Stimulated activated CD8-positive, alpha-beta memory T cell treated with anti-CD3 and anti-CD28 coated beads, Interleukin-2, amount 100 ng/mL, for 48 hours (primary cell): ENCODE data around the gene HIVEP1.
"Not testable (repeated sequence)": the region's sequence is repeated elsewhere in the genome, so short reads cannot be mapped to it uniquely, and the experiment has no call there.

Experiments
- DNase-seq, 2 donors: peaks; one replicate each; pipeline ENCODE4 v3.0.0-alpha.2; 2020; ENCODE audit warnings: low read depth in 2 of 2

Gene HIVEP1

DNA sequence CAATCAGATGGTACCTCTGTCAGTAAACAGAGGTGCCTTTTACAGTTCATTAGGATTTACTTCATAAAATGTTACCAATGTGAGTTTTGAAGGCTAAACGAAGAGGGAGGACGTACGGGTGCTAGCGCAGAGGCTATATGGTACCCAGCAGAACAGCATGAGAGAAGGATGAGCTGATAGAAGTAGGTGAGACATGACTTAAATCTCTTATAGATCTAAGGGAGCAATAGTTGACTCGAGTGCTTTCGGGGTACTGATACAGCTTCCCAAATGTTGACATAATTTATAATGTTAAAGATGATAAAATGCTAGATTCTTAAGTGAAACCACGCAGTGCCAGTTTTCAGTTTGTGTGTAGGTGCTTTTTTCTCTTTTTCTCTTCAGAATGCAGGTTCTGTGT lies 72.6 kb downstream of the HIVEP1 start:
- no peak for DNase-seq

DNA sequence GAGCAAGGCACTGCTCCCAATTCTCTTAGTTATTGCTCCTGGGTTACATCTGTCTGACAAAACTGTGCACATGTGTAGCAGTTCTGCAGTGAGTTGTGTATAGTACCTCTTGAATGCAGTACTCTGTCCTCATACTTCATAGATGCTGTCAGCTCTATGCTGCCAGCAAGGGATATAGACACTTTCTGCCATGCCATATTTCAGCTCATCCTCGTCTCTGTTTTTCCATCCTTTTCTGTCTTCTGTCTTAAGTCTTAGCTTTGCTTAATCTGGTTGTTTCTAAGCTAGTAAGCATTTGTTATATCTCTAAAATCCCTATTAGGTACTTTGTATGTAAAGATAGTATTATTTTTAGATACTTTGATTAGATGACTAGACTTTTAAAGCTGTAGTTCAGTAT lies 76.4 kb downstream of the HIVEP1 start:
- DNase-seq: no peak

DNA sequence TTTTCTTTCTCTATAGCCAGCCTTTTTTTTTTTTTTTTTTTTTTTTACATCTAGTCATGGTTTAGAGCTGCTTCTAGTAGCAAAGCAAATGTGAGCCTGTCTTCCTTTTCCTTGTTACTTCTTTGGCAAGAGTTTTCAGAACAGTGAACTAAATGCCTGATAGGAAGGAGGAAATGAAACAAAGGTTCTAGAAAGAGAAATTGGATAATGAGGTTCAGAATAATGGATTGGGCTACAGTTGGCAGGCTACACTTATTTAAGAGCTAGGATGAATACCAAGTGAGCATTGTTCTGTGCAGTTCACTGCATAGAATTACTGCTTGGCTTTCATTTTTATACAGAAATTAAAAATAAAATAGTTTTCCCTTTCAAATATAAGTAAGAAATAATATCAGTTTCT lies 78.6 kb downstream of the HIVEP1 start:
- DNase-seq: no peak

DNA sequence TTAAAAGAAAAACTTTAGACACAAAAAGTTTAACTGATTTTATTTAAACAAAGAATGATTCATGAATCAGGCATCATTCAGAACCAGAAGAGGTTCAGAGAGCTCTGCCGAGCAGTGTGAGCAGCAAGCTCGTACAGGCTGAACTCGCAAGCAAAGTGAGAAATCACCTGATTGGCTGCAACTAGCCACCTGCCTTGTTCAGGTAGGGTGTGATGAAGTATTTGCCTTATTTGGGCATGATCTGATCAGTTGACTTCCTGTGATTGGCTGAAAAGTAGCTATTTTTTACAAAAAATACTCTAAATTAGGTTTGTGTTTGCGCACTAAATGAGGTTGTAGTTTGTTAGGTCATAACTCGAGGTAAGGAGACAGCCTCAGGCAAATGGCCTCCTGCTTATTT lies 80.7 kb downstream of the HIVEP1 start:
- DNase-seq: no peak

DNA sequence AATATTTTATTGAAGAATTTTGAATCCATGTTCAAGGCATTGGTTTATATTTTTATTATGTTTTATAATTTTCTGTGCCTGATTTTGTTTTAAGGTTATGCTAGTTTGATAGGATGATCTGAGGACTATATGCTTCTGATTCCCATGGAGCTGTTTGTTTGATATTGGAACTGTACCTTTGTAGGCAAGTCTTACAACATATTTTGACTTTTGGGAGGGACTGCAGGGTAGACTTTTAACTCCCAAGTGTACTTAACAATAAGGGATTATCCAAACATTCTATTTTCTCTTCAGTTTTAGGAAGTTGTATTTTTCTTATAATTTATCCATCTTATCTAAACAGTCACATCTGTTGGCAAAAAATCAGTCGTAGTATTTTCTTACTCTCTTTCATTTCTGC lies 82.6 kb downstream of the HIVEP1 start:
- DNase-seq: no peak

DNA sequence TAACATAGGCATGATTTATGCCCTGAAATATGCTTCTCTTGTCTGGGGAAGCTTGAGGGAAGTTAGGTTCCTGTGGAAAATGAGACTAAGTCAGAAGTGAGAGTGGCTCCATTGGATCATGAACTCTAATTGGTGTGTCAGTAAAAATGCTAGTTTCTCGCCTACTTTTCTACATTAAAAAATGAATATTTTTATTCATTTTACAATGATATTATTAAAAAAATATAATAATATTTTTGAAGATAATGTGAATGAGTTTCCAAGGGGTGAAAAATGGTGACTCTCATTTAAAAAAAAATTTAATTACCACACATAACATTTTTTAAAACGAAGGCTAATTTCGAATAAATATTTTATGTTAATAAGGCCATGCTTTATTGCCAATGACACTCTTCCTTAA lies 84.2 kb downstream of the HIVEP1 start:
- no peak for DNase-seq

DNA sequence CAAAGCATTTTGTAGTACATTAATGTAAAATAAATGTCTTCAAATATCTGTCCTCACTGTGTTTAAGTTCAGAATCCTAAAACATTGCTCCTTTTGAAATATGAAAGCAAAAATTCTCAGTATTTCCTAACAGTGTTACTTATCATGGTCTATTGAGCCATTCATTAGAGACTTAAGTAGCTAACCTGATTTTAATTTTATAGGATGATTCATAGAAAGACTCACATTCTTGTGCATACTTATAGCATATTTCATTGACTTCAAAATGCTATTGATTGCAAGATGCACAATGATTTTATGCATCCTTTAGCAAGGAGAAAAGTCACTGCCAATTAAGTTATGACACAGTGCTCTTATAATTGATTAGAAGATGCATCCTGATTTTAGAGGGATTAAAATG lies 85.7 kb downstream of the HIVEP1 start:
- no peak for DNase-seq

DNA sequence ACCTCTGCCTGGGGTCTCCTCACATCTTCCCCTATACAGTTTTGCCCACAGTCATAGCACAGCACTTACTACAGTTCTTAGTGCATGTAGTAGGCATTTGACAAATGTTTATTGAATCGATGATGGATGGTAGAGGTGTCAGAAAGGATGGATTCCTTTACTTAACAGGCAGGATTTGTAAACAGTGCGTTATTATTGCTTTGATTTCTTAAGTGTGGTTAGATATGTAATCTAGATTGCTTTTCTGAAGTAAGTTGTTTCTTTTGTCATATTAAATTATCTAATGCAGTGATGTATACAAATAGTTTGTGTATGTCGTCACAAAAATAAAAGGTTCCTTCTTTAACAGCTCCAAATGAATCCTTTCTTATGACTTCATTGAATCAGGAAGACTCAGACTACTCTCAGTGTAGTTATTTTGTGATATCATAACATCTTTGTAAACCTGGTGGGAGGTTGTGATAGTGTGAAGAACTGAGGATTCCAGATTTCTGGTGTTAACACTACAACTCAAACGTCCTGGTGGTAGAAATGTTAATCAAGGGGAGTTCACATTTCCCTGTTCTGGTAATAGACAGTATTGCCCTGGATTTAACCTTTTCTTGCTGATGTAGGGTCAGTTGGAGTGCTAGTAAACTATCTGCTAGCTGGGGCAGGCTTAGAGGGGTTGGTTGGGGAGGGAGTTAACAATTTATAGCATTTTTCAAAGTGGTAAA lies 87.7 kb downstream of the HIVEP1 start:
- DNase-seq: no peak

DNA sequence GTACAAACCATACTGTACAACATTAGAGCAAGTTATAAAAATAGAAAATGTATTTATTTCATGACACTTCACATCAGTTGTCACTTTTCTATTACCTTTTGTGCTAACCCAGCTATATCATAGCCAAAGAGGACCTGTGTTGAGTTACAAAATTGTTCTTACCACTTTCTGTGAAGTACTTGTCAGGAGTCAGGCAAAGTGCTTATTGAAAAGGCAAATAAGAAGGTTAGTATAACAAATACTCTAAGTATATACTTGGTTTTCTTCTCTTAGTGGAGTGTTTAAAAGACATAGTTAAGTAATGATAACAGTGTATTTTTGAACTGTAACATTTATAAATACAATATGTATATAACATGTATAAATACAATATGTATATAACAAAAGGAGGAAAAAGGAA lies 88.9 kb downstream of the HIVEP1 start:
- no peak for DNase-seq

DNA sequence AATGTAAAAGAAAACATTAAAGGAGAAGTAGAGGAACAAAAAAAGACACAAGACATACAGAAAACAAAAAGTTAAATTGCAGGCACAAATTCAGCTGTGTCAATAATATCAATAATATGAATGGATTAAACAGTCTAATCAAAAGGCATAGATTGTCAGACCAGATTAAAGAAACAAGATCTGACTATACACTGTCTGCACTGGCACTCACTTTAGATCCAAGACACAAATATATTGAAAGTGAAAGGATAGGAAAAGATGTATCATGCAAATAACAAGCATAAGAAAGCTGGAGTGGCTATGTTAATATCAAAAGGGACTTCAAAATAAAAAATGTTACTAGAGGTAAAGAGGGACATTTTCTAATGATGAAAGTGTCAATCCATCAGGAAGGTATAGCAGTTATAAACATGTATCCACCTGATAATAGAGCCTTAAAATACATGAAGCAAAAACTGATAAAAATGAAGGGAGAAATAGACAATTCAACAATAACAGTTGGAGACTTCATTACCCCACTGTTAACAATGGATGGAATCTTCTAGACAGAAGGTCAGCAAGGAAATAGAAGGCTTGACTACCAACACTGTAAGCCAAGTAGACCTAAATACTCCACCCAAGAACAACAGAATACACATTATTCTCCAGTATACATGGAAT lies 89.7 kb downstream of the HIVEP1 start:
- DNase-seq: no peak

DNA sequence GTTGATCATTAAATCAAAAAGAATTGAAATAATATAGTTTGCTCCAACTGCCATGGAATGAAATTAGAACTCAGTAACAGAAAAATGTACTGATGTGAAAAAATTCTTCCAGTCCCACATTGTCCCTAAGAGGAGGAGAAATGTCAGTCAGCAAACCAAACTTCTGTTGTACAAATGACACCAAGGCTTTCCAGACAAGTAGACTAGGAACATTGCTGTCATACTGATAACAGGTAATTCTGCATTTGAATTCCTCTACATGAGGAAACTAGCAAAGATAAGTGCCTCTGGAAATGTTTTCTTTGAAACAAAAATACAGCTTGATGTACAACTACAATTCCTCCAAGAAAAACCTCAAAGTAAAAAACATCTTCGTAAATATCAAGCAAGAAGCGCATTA lies 90.2 kb downstream of the HIVEP1 start:
- no peak for DNase-seq

DNA sequence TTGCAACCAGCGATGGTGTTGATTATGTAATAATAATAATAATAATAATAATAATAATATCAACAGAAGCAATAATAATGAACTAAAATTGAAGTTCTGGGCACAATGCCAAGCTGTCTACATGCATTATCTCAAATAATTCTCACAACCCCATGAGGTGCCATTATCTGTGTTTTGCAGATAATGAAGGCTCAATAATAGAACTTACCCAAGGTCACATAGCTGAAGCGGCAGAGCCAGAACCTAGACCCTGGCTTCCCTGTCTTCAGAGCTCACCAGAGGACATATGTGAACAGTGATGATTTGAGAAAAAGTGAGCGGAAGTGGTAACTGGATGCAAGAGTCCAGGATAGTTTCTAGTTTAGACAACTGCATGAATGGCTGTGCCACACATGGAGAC lies 91.0 kb downstream of the HIVEP1 start:
- DNase-seq: no peak

DNA sequence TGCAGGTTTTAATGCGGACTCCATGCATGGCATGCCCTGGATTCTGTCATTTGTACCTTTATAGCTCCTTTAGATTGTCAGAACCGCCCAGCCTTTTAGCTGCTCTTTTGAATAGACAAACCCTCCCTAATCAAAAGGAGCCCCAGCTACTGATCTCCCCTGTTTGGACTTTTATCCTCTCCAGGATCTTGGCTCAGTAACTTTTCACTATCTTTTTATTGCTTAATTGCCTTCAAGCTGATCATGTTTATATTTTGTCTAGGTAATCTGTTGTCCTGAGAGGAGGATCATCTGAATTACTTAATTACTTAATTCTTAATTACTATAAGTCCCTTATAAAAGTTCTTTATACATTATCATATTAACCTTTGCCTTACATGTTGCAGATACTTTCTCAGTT lies 93.2 kb downstream of the HIVEP1 start:
- no peak for DNase-seq

DNA sequence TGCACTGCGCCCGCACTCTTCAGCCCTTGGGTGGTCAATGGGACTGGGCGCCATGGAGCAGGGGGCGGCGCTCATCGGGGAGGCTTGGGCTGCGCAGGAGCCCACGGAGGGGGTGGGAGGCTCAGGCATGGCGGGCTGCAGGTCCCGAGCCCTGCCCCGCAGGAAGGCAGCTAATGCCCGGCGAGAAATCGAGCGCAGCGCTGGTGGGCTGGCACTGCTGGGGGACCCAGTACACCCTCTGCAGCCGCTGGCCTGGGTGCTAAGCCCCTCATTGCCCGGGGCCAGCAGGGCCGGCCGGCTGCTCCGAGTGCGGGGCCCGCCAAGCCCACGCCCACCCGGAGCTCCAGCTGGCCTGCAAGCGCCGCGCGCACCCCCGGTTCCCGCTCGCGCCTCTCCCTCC lies 96.3 kb downstream of the HIVEP1 start:
- DNase-seq: not testable (repeated sequence)

DNA sequence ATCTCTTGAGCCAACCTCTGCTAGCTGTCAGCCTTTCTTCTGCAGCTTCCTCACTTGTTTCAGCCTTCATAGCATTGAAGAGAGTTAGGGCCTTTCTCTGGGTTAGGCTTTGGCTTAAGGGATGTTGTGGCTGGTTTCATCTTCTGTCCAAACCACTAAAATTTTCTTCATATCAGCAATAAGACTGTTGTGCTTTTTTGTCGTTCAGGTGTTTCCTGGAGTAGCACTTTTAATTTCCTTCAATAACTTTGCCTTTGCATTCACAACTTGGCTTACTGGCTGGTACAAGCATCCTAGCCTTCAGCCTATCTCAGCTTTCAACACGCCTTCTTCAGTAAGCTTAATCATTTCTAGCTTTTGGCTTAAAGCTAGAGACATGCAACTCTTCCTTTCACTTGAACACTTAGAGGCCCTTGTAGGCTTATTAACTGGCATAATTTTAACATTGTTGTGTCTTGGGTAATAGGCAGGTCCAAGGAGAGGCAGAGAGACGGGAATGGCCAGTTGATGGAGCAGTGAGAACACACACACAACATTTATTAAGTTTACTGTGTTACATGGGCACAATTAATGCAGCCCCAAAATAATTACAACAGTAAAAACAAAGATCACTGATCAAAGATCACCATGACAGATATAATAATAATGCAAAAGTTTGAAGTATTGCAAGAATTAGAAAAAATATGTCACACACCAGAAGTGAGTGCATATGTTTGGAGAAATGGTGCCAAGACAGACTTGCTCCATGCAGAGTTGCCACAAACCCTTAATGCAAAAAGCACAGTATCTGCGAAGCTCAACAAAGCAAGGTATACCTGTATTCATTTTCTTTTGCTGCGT lies 98.6 kb downstream of the HIVEP1 start:
- DNase-seq: no peak

DNA sequence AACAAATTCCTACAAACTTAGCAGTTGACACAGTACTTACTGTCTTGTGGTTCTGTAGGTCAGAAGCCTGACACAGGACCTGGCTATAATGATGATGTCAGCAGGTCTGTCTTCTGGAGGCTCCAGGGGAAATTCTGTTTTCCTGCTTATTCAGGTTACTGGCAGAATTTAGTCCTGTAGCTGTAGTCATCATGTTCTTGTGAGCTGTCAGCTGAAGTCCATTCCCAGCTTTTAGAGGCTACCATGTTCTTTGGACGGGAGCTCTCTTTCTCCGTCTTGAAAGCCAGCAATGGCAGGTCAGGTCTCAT lies 99.2 kb downstream of the HIVEP1 start:
- DNase-seq: no peak

DNA sequence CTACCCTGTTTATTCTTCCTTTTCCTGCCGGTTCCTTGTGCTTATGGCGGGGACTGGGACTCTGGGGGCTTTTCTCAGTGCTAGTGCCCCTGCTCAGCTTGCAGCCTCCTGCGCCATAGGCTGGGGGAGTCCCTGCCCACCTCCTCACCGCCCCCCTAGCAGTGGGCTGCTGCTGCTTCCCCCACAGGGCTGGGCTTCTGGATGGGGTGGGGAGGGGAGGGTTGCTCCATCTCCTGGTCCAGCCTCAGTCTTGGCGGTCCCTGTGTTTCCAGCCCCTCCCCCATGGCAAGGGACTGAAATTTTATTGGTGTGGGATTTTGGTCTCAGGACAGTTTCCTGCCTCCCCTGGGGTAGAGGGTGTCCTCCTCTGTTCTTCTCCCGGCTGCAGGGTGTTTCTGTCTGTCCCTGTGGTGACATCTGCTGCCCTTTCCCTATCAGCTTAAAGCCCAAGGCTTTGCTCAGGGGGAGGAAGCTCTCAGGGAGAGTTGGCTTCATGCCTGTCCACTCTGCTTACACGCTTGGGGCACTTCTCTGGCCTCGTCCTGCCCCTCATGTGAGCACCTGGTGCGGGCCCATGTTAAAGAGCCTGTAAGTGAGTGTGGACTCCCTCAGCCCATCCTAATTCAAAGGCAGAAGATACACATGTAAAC lies 100.6 kb downstream of the HIVEP1 start:
- no peak for DNase-seq

DNA sequence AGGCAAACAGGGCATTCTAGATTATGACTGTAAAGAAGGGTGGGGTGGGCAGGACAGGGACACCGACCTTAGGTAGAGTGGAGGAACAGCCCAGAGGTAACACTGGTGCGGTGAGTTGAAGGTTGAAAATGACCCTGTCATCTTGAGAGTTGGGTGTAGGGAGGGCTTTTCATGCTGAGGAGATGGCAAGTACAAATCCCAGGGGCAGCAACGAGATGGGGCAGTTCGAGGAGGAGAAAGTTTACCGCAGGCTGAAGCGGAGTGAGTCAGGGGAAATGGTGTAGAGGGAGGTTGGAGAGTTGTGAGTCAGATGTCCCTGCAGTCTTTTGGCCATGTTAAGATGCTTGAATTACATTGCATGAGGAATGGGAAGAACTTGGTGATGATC lies 101.1 kb downstream of the HIVEP1 start:
- peak; percentile 7 to 11 for DNase-seq

DNA sequence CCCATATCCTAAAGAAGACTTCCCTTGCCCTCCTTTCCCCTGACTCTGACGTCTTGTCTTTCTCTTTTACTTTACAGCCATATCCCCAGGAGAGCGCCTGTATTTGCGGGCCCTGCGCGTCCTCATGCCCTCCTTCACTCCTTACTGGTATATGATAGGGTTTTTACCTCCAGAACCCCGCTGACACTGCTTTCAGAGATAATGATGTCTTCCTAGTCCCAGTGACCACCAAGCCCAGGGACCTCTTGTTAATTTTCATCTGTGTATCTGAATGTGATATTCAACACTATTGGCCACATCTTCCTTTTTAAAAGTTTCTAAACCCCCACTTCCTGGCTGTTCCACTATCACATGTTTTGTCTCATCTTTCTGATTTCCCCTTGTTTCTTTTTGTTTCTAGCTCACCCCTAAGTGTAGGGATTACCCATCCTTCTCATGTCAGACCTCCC lies 102.0 kb downstream of the HIVEP1 start:
- no peak for DNase-seq

DNA sequence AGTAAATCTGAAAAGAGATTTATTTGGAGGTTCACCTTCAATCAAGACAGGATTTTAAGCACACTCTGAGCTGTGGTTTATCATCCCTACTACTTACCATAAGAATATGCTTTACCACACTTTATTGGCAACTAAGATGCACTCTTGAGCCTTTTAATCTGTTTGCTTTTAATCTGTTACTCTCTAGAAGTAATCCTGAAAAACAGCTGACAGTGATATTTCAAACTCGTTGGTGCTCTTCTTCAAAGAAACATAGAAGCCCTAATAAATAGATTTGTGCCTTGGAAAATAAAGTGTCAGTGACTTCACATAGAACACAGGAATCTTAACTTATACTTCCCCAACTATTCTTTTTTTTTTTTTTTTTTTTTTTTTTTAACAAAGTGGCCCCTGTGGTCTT lies 102.9 kb downstream of the HIVEP1 start:
- DNase-seq: no peak

DNA sequence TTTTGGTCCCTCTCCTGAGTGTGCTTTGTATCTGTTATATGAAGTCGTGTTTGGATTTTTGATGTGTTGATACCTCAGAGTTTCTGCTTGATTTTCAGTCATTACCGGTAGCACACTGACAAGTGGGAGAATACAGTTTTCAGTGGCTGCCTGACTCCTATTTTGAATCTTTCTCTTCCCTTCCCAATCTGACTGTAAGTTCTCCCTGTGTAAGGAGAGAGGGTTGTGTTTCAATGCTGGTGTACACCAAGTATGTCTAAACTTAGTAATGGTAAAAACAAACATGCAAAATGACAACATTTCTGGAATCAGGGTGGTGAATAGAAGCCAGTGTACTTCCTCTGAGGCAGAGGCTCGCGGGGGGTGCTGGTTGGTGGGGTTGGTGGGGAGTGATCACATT lies 103.4 kb downstream of the HIVEP1 start:
- DNase-seq: no peak

DNA sequence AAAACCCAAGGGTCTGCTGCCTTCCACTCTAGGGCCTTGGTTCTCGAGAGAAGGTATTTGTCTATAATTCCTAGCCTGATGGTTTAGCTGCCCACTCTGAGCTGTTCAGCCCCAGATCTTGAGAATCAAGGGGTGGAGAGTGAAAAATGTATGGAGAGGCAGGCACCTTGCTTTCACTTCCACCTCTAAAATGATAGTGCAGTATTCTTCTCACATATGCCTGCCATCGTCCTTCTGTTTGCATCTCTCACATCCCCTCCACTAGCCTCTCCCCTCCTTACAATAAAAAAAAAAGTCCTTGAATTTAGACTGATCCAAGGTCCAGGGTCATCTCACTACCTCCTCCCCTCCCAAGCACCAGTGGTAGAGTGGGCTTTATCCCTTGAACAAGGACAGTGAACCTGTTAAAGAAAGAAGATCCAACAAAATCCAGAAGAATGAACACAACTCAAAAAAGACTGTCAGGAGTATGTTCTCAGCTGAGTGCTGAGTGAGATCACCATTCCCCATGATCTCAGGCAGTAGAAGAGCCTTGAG lies 104.2 kb downstream of the HIVEP1 start:
- DNase-seq: no peak
